HG02938 (cell line): ENCODE data around the gene CSNK2B.

ENCODE experiments used
- ATAC-seq: cut with Tn5 transposase; IDR thresholded peaks from one replicate; pipeline ENCODE4 v1.9.1; 2021; ENCODE audit warnings: mild to moderate bottlenecking, moderate library complexity; ENCODE audit not compliant: unreplicated experiment

The CSNK2B gene

GRCh38 chr6:31636698-31637596, 28.9 kb upstream of the CSNK2B start:
- ATAC-seq: no peak

DNA sequence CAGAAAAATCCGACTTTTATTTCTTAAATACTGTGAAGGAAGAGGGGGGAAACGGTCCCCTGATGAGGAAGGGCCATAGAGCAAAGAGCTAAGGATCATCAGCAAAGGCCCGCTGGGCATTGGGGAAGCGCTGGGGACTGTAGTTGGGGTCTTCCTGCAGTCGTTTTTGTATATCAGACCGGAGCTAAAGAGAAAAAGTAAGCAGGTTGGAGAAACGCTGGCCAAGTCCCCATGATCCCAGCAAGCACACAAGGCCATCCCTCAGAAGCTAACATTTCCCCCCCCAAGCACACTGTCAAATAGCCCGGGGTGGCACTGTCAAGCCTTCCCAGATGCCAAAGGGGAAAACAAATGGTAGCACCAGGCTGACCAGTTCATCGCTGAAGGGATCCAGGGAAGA, 26.8 kb upstream of the CSNK2B start:
- no peak for ATAC-seq

- ATAC-seq: no peak
Measured at GRCh38 chr6:31639449-31639861, 26.4 kb upstream of the CSNK2B start.

DNA sequence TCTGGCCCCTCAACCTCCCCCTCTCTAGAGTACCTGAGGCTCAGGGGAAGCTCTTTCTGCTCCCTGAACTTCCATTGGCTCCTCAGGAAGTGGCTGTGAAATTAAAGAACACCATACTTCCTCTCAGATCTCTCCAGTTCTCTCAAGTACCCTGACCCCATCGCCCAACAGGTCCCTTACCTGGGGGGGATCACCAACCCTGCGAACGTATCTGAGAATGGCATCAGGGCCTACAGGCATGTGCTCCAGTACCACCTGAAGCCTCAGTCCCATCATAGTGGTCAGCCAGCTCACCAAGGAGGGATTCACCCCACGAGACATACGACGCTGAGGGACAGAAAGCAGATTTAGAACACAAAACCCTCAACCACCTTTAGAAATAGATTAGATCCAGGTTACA, 25.3 kb upstream of the CSNK2B start:
- no peak for ATAC-seq

DNA sequence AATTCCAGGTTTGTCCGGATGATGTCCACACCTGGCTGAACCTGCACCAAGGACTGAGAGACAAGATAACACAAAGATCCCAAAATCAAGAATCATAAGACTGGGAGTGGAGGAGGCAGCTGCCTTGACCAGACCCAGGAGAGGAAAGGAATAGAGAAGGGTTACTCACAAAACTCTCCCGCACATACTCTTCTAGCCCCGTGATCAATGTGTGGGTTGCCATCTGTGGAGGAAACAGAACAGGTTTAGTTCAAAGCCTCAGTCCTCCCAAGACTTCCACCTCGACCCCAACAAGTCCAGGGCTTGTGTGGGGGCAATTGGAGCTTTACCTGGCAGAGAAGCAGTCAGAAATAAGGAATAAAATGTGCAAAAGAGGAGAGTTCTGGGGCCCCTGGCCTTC, 24.5 kb upstream of the CSNK2B start:
- ATAC-seq: no peak

GRCh38 chr6:31642798-31643570, 22.9 kb upstream of the CSNK2B start:
- ATAC-seq: no peak

GRCh38 chr6:31643818-31644454, 21.9 kb upstream of the CSNK2B start:
- ATAC-seq: no peak

DNA sequence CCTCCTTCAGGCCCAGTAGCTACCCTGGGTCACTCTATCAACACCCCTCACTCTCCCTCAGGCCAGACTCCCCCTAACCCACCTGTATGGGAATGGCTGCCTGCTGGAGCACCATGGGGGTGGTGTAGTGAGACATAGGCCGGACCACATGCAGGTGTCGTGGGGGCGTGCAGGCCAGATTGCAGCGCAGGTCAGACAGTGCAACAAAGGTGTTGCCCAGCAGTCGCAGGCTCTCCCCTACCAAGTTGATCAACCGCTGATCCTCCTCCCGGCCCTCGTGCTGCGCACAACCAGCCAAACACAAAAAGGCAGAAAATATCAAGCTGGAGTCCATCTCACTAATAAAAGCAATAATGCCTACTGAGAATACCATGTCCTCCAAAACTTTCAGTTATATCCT, 20.6 kb upstream of the CSNK2B start:
- ATAC-seq: no peak

DNA sequence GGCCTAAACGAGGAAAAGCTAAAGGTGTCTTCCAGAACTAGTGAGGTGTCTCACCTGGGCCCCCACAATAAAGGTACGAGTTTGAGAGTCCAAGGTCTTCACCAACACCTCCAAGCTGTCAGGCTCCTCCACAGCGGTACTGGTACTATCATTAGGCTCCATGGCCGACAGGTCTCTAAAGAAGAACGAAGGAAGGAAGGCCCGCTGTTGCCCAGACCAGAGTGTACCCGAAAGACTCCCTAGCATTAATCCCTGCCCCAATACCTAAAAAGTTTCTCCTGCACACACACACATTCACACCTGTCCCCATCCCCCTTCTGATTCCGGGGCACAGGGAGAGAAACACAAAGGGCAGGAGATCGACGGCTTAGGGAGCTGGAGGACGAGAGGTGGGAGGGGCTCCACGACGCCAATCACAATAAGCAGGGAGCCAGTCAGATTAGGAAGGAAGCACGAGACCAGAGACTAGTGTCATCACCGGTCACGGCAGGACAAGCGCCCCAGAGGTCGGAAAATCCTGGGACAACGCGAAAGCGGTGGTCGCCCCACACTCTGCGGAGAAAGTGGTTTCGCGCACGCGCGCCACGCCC, 14.2 kb upstream of the CSNK2B start:
- ATAC-seq: peak; percentile 34

- ATAC-seq: peak; percentile 55
Measured at GRCh38 chr6:31652925-31653724, 12.8 kb upstream of the CSNK2B start.

- no peak for ATAC-seq
Measured at GRCh38 chr6:31654574-31655348, 11.1 kb upstream of the CSNK2B start.

DNA sequence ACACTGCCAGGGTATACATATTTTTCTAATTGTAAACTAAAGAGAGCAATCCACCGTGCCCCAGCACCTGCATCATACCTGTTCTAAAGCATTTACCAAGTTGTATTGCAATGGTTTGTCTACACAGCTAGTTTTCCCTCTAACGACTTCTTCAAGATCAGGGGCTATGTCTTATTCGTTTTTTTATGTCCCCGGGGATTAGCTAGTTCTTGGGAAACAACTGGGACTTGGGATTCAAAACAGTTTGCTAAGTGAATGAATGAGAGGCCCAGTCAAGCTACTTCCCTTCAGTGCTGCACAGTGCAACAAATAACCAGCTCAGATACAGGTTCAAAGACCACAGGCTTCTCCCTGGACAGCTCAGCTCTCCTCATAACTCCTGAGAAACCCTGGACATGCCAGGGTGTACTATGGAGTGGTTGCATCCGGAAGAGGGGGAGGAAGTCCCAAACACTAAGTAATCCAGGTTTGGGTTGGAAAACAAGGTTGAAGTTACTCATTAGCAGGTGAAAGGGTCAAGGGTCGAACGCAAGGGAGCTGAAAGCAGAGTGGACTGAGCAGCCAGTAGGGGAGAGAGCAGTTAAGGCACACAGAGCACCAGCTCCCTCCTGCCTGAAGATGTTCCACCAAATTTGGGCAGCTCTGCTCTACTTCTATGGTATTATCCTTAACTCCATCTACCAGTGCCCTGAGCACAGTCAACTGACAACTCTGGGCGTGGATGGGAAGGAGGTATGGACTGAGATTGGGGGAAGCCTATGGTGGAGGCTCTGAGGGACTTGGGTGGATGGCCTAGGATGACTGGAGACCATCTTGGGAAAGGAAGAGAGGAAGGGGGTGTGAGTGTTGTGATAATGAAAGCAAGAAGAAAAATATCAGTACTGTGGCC, 10.3 kb upstream of the CSNK2B start, which contains the start of gene APOM:
APOM (plus strand) TSS at position 546 of the 889 bp plus-strand sequence; CDS start at position 619, 73 bp downstream.
- no peak for ATAC-seq

DNA sequence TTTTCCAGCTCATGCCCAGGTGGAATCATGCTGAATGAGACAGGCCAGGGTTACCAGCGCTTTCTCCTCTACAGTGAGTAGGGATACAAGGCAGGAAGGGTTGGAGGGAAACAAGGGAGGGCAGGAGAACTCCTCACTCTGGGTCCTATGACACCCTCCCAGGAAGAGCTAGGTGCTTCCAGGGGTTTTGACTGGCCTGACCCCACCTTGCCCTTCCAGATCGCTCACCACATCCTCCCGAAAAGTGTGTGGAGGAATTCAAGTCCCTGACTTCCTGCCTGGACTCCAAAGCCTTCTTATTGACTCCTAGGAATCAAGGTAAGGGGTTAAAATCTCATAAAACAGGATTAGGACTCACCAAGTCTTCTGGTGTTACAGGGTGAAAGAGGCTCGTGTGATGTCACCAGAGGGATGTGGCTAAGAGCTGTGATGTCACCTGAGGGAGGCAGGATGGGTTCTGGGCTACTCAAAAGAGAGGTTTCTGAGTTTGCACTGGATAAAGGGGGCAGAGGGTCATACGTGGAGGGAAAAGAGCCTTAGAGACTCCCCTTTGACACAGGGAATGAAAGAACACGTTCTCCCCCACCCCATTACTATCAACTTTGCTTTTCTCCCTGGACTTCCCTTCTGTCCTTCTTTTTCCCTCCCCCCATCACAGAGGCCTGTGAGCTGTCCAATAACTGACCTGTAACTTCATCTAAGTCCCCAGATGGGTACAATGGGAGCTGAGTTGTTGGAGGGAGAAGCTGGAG, 8.3 kb upstream of the CSNK2B start:
- no peak for ATAC-seq

DNA sequence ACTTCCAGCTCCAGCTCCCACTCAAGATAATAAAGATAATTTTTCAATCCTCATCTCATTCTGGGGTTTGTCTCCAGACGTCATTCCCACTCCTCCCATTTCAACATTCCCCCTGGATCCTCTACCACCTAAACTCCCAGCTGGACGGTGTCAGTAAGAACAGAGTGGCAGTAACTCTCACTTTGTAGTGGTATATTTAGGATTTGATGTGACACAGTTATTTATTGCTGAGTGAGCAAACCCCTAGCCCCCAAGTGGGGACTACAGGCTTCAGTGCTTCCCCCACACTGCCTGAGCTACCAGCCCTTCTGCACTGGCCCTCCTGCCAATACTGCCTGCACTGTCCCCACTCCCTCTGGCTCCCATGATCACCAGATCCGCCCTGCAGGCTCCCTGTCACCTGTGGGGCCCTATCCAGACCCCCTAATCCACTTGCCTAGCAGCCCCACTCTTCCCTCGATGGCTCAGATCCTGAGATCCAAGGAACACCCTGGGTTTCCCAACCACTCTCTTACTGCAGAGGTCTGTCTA, 7.7 kb upstream of the CSNK2B start:
- no peak for ATAC-seq

DNA sequence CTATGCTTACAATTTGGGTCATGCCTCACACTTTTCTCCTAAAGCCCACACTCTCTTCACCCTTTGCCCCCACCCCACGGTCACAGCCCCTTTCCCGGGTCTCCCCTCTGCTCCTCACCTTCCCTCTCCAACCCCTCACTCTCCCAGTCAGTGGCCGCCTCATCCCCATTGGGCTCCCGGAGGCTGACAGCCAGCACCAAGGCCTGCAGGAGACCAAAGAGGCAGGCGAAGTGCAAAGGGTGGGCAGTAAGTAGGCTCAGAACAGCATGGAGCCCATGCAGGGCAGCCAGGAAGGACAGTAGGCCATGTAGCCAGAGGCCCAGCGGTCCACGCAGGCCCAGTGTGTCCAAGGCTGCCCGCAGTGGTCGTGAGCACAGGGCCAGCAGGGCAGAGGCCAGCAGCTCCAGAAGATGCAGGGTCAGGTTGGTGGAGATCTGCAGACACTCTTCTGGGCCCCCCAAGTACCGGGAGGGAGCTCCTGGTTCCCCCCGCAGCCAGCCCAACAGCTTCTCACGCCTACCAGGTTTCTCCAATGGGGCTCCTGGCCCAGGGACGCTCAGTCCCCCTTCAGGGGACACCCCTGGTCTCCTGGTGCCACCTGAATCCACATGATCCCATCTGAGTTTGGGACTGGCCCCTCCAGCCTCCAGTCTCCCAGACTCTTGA, 6.8 kb upstream of the CSNK2B start:
- no peak for ATAC-seq

- ATAC-seq: no peak
Measured at GRCh38 chr6:31659649-31660380, 6.1 kb upstream of the CSNK2B start.
